ENCODE data around the gene DCTN5. TPM values are rescaled to one million over a fixed set of nuclear protein-coding genes. Genes with fewer than 3 reads are reported as not detected.

The DCTN5 gene
- total and polyA plus RNA-seq, 2 experiments from 2014 or later, result 41.9 to 47.6 TPM

- WGBS, 2 experiments (ENCODE audit: low coverage in 1 of 2, low lambda C conversion rate in 2 of 2, missing lambda C conversion rate in 2 of 2), result 77 to 89% methylated on average over 3 of the region's 3 CpGs
- Histone ChIP-seq H3K79me2 (ENCODE audit: insufficient read depth) (no peaks in the 10 kb centered on the region), H3K4me3 (no peak overlapping the region), H3K9me3 (ENCODE audit: low read depth) (no peaks in the 10 kb centered on the region), H3K9me2 (ENCODE audit: insufficient read depth) (no peaks in the 10 kb centered on the region), H3K9ac (no peak overlapping the region), H3K27ac (no peak overlapping the region), H3K27me3 (replicated peaks; ENCODE audit: insufficient read depth) (no peaks in the 10 kb centered on the region), H4K20me1 (ENCODE audit: insufficient read depth) (no peaks in the 10 kb centered on the region), H3K4me1 (ENCODE audit: insufficient read depth) (no peaks in the 10 kb centered on the region), H3F3A (ENCODE audit: insufficient read depth) (no peaks in the 10 kb centered on the region), H2AFZ (no peak overlapping the region), H3K4me2 (ENCODE audit: unreplicated experiment) (no peak overlapping the region), H3K36me3 (ENCODE audit: low read depth) (no peaks in the 10 kb centered on the region)
- TF ChIP-seq EZH2phosphoT487 (IDR thresholded peaks at IDR 0.05; ENCODE audit: insufficient read depth, low read depth), result no peak
- TF ChIP-seq EZH2 (IDR thresholded peaks at IDR 0.05; ENCODE audit: insufficient read depth, poor library complexity, severe bottlenecking), result no peak
- in situ Hi-C loops (cut with MboI), result no loop called here
- DNase-seq, result no peak
These were observed 85.4 kb downstream of the DCTN5 start for GRCh38 chr16:23726710-23727109.

Other genes with a start within 250 kb of the DCTN5 start
- gene COG7, start 188.3 kb upstream of the DCTN5 start, total RNA-seq (2014; rRNA removed; shearing (Covaris generic)), result 15.6 and 16.3 TPM in 2 replicates
- 13.5 and 14.6 TPM in 2 replicates for gene COG7, start 188.3 kb upstream of the DCTN5 start, polyA plus RNA-seq (2016; fragmentation: Nextera tagmentation; extraction: Ambion mirVana)
- 9.6 and 13.0 TPM in 2 replicates for gene GGA2, start 131.0 kb upstream of the DCTN5 start, total RNA-seq (2014; rRNA removed; shearing (Covaris generic))
- gene GGA2, start 131.0 kb upstream of the DCTN5 start, polyA plus RNA-seq (2016; fragmentation: Nextera tagmentation; extraction: Ambion mirVana), result 16.0 and 17.7 TPM in 2 replicates
- gene EARS2, start 84.1 kb upstream of the DCTN5 start, total RNA-seq (2014; rRNA removed; shearing (Covaris generic)), result 23.4 and 27.1 TPM in 2 replicates
- gene EARS2, start 84.1 kb upstream of the DCTN5 start, polyA plus RNA-seq (2016; fragmentation: Nextera tagmentation; extraction: Ambion mirVana), result 15.3 and 15.6 TPM in 2 replicates
- gene UBFD1, start 83.7 kb upstream of the DCTN5 start, total RNA-seq (2014; rRNA removed; shearing (Covaris generic)), result 129 and 160 TPM in 2 replicates
- gene UBFD1, start 83.7 kb upstream of the DCTN5 start, polyA plus RNA-seq (2016; fragmentation: Nextera tagmentation; extraction: Ambion mirVana), result 47.7 and 50.2 TPM in 2 replicates
- gene NDUFAB1, start 45.1 kb upstream of the DCTN5 start, total RNA-seq (2014; rRNA removed; shearing (Covaris generic)), result 78.9 and 118 TPM in 2 replicates
- gene NDUFAB1, start 45.1 kb upstream of the DCTN5 start, polyA plus RNA-seq (2016; fragmentation: Nextera tagmentation; extraction: Ambion mirVana), result 234 and 235 TPM in 2 replicates
- 5.4 and 15.3 TPM in 2 replicates for gene PALB2, start 156 bp upstream of the DCTN5 start, total RNA-seq (2014; rRNA removed; shearing (Covaris generic))
- 7.8 and 8.5 TPM in 2 replicates for gene PALB2, start 156 bp upstream of the DCTN5 start, polyA plus RNA-seq (2016; fragmentation: Nextera tagmentation; extraction: Ambion mirVana)
- 17.2 and 20.0 TPM in 2 replicates for gene PLK1, start 37.4 kb downstream of the DCTN5 start, total RNA-seq (2014; rRNA removed; shearing (Covaris generic))
- 32.7 and 34.6 TPM in 2 replicates for gene PLK1, start 37.4 kb downstream of the DCTN5 start, polyA plus RNA-seq (2016; fragmentation: Nextera tagmentation; extraction: Ambion mirVana)
- not detected in 2 replicates for gene ERN2, start 71.8 kb downstream of the DCTN5 start, total RNA-seq (2014; rRNA removed; shearing (Covaris generic))
- gene ERN2, start 71.8 kb downstream of the DCTN5 start, polyA plus RNA-seq (2016; fragmentation: Nextera tagmentation; extraction: Ambion mirVana), result not detected in 2 replicates
- not detected in 2 replicates for gene CHP2, start 113.6 kb downstream of the DCTN5 start, total RNA-seq (2014; rRNA removed; shearing (Covaris generic))
- gene CHP2, start 113.6 kb downstream of the DCTN5 start, polyA plus RNA-seq (2016; fragmentation: Nextera tagmentation; extraction: Ambion mirVana), result not detected in 2 replicates
- not detected in 2 replicates for gene PRKCB, start 194.5 kb downstream of the DCTN5 start, total RNA-seq (2014; rRNA removed; shearing (Covaris generic))
- not detected in 2 replicates for gene PRKCB, start 194.5 kb downstream of the DCTN5 start, polyA plus RNA-seq (2016; fragmentation: Nextera tagmentation; extraction: Ambion mirVana)